Activated effector memory CD4-positive, alpha-beta T cell treated with anti-CD3 and anti-CD28 coated beads, Interleukin-2, amount 50 U/mL, for 16 hours (primary cell): ENCODE data around the gene MGMT.

ENCODE experiments used
- DNase-seq: peaks from one replicate; pipeline ENCODE4 v3.0.0-alpha.2; 2020

Gene MGMT

GRCh38 chr10:129744134-129745111 lies 277.4 kb downstream of the MGMT start:
- peak; percentile 58 for DNase-seq

GRCh38 chr10:129745186-129745750 lies 278.2 kb downstream of the MGMT start:
- DNase-seq: no peak

GRCh38 chr10:129754211-129755050 lies 287.4 kb downstream of the MGMT start:
- peak; percentile 9 for DNase-seq

GRCh38 chr10:129755158-129755591 lies 288.1 kb downstream of the MGMT start:
- peak; percentile 48 for DNase-seq

- DNase-seq: no peak
Observed at GRCh38 chr10:129755621-129756020, 288.6 kb downstream of the MGMT start.

GRCh38 chr10:129756912-129757901 lies 290.2 kb downstream of the MGMT start:
- DNase-seq: peak; percentile 5

GRCh38 chr10:129758207-129759021 lies 291.4 kb downstream of the MGMT start:
- peak; percentile 51 for DNase-seq

- peak; percentile 54 for DNase-seq
Observed at GRCh38 chr10:129759214-129760002, 292.4 kb downstream of the MGMT start.

- DNase-seq: no peak
Observed at GRCh38 chr10:129760003-129760315, 292.9 kb downstream of the MGMT start.

GRCh38 chr10:129760416-129760815 lies 293.4 kb downstream of the MGMT start:
- DNase-seq: peak; percentile 25

- DNase-seq: peak; percentile 54
Observed at GRCh38 chr10:129761197-129761972, 294.3 kb downstream of the MGMT start.

- peak; percentile 25 for DNase-seq
Observed at GRCh38 chr10:129761981-129762956, 295.2 kb downstream of the MGMT start.

- peak; percentile 52 for DNase-seq
Observed at GRCh38 chr10:129764011-129764900, 297.2 kb downstream of the MGMT start.

- DNase-seq: peak; percentile 59
Observed at GRCh38 chr10:129764901-129765663, 298.0 kb downstream of the MGMT start.

GRCh38 chr10:129765664-129766550 lies 298.9 kb downstream of the MGMT start:
- peak; percentile 57 for DNase-seq
